GM12873 (cell line): ENCODE data around the gene ZNF219.

ENCODE experiments used
- CTCF ChIP-seq: IDR thresholded peaks from 2 replicates; pipeline ENCODE4 v1.5.1; 2012; ENCODE audit warnings: low read depth, mild to moderate bottlenecking, moderate library complexity, low read length, control low read depth; ENCODE audit not compliant: insufficient read depth; ENCODE audit errors: missing control alignments

The ZNF219 gene

GRCh38 chr14:21106498-21107282, 8.2 kb upstream of the ZNF219 start:
- peak; percentile 94 for TF ChIP-seq CTCF

DNA sequence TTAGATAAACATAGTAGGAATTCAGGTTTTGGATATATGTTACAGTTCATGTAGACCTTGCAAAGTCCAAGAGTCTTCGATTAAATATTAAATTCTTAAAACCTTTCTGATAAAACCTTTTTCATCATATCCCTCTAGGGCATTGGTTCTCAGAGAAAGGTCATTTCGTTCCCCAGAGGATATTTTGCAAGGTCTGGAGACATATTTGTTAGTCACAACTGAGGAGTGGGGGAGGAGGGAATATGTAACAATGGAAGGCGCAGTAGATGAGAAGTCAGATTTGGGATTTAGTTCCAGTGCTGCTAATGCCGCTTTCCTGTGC, 7.7 kb upstream of the ZNF219 start:
- TF ChIP-seq CTCF = no peak

GRCh38 chr14:21105095-21105494, 6.6 kb upstream of the ZNF219 start:
- no peak for TF ChIP-seq CTCF

GRCh38 chr14:21104448-21105060, 6.1 kb upstream of the ZNF219 start:
- TF ChIP-seq CTCF = peak; percentile 96

DNA sequence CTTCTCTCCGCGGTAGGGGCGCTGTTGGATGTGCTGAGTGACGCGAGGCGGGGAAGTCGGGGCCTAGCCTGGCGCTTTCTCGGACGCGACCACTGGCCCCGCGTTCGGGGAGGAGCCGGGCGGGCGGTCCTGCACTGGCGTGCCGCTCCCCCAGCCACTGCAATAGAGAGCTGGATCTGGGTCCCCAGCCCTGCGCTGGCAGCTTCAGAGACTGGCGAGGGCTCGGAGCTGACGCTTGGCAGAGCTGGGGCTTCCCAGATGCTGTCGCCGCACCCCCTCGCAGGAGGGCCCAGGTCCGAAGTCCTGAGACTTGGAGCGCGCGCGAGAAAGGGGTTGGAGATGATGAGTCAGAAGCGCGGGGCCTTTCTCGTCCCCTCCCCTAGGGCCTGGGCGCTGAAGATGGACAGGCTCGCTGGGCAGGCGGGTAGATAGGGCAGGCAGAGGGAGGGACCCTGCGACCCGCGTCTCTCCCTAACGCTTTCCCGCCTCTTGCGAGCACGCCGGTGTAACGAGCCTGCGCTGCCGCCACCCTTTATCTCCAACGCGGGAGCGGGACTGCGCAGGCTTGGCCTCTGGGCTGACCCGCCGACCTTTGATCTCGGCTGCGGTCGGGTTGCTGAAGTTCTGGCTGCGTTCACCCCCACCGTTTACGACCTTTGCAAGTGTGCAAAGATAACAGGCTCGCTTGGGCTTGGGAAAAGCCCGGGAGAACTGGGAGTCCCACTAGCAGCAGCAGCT, 5.4 kb upstream of the ZNF219 start:
- peak; percentile 82 for TF ChIP-seq CTCF

GRCh38 chr14:21103411-21103709, 4.9 kb upstream of the ZNF219 start:
- TF ChIP-seq CTCF = no peak
